A375 (cell line): ENCODE measurements around the gene ASB16. TPM values are rescaled to one million over a fixed set of nuclear protein-coding genes. Genes with fewer than 3 reads are reported as not detected.

Source experiments
- small RNA-seq: library from RNA; depleted of rRNA; stranded (forward); fragments of <200 nt; gene quantifications from one replicate; pipeline ENCODE3, GENCODE V24; 2014
- total RNA-seq: library from RNA; depleted of rRNA; stranded (reverse); fragments of >200 nt; shearing (Covaris generic); gene quantifications from 2 replicates; pipeline ENCODE4 v1.2.3, GENCODE V29; 2014; rRNA removed

Gene ASB16
- total RNA-seq: not detected in 2 replicates

GRCh38 chr17:44170499-44171201, at the start of gene ASB16:
Gene ASB16, plus strand, starts transcription at chr17:44170704. Its CDS starts 86 bp downstream, at chr17:44170790.

GRCh38 chr17:44123356-44124117, 47.0 kb upstream of the ASB16 start, which contains the start of gene HDAC5:
Gene HDAC5, minus strand, starts transcription at chr17:44123641. Its CDS starts 6,126 bp downstream, at chr17:44117515.

GRCh38 chr17:44186307-44187130, 16.0 kb downstream of the ASB16 start, which contains the start of gene TMUB2:
Gene TMUB2, plus strand, starts transcription at chr17:44186972. Its CDS starts 737 bp downstream, at chr17:44187709.

GRCh38 chr17:44199553-44200477, 29.3 kb downstream of the ASB16 start, which contains the start of gene ATXN7L3:
Gene ATXN7L3, minus strand, starts transcription at chr17:44199884. Its CDS starts 1,814 bp downstream, at chr17:44198070.

DNA sequence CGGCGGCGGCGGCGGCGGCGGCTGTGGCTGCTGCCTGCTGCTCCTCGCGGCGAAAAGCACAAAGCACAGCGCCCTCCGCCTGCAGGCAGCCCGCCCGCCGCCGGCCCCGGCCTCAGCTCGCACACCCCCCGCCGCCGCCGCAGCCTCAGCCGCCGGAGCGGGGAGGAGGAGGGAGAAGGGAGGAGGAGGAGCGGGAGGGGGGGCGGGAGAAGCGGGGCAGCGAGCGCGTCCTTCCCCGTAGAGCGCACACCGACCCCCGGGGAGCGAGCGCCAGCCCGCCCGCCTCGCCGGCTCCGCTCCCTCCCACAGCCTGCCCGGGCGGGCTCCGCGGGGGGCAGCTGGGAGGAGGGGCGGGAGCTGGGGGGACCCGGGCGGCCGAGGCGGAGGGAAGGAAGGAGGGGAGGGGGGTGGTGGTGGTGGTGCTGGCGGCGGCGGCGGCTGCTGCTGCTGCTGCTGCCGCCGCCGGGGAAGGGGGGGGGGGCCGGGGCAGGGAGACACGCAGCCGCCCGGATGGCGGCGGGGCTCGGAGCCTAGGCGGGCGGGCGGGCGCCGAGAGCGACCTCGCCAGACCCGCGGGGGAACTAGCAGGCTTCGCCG, 49.2 kb downstream of the ASB16 start, which contains the start of gene UBTF:
Gene UBTF (minus strand): TSS at position 60 of the 597 bp plus-strand sequence. CDS start 1,446 bp downstream, outside the sequence.

Small RNA genes within 50 kb of the gene (small RNA-seq; reads per million reads assigned to genes)
- gene MIR6782: not detected
- gene RNU6-131P: not detected

Other genes with a start within 250 kb of the ASB16 start
- not detected in 2 replicates for gene PPY, start 228.2 kb upstream of the ASB16 start, total RNA-seq
- not detected in 2 replicates for gene PYY, start 216.8 kb upstream of the ASB16 start, total RNA-seq
- 0.96 and 0.98 TPM in 2 replicates for gene NAGS, start 166.1 kb upstream of the ASB16 start, total RNA-seq
- gene TMEM101, start 155.7 kb upstream of the ASB16 start, total RNA-seq: 56.5 and 61.0 TPM in 2 replicates
- gene LSM12, start 104.0 kb upstream of the ASB16 start, total RNA-seq: 57.1 and 72.5 TPM in 2 replicates
- 67.5 and 80.3 TPM in 2 replicates for gene G6PC3, start 100.0 kb upstream of the ASB16 start, total RNA-seq
- 62.8 and 63.2 TPM in 2 replicates for gene HDAC5, start 47.1 kb upstream of the ASB16 start, total RNA-seq
- 7.6 and 8.6 TPM in 2 replicates for gene HROB, start 28.8 kb upstream of the ASB16 start, total RNA-seq
- gene TMUB2, start 16.3 kb downstream of the ASB16 start, total RNA-seq: 23.2 and 27.8 TPM in 2 replicates
- gene ATXN7L3, start 29.2 kb downstream of the ASB16 start, total RNA-seq: 53.0 and 54.7 TPM in 2 replicates
- 100 and 108 TPM in 2 replicates for gene UBTF, start 49.0 kb downstream of the ASB16 start, total RNA-seq
- gene SLC4A1, start 97.4 kb downstream of the ASB16 start, total RNA-seq: not detected in 2 replicates
- 0.79 and 2.6 TPM in 2 replicates for gene RUNDC3A, start 137.9 kb downstream of the ASB16 start, total RNA-seq
- gene SLC25A39, start 154.1 kb downstream of the ASB16 start, total RNA-seq: 101 and 121 TPM in 2 replicates
- 153 and 180 TPM in 2 replicates for gene GRN, start 174.6 kb downstream of the ASB16 start, total RNA-seq
- gene FAM171A2, start 193.1 kb downstream of the ASB16 start, total RNA-seq: 2.4 and 2.5 TPM in 2 replicates
- 0.05 and 0.34 TPM in 2 replicates for gene ITGA2B, start 218.9 kb downstream of the ASB16 start, total RNA-seq